GM21825 (cell line): ENCODE measurements around the gene RNF151.

ENCODE experiments used
- ATAC-seq: cut with Tn5 transposase; IDR thresholded peaks from one replicate; pipeline ENCODE4 v1.9.1; 2021; ENCODE audit warnings: mild to moderate bottlenecking, moderate library complexity; ENCODE audit not compliant: unreplicated experiment

Gene RNF151

GRCh38 chr16:1991135-1991551 lies 24.5 kb downstream of the RNF151 start:
- ATAC-seq = peak; percentile 27

- no peak for ATAC-seq
Observed at GRCh38 chr16:1991588-1991947, 24.9 kb downstream of the RNF151 start.

GRCh38 chr16:1991948-1992703 lies 25.5 kb downstream of the RNF151 start:
- peak; percentile 40 for ATAC-seq

- ATAC-seq = no peak
Observed at GRCh38 chr16:1992704-1993317, 26.2 kb downstream of the RNF151 start.

GRCh38 chr16:1993731-1994131 lies 27.1 kb downstream of the RNF151 start:
- no peak for ATAC-seq

GRCh38 chr16:1997494-1998359 lies 31.1 kb downstream of the RNF151 start:
- ATAC-seq = no peak

GRCh38 chr16:1998360-1998835 lies 31.7 kb downstream of the RNF151 start:
- ATAC-seq = no peak

GRCh38 chr16:1998852-1999801 lies 32.5 kb downstream of the RNF151 start:
- no peak for ATAC-seq

- ATAC-seq = no peak
Observed at GRCh38 chr16:1999866-2000514, 33.3 kb downstream of the RNF151 start.

GRCh38 chr16:2001035-2001434 lies 34.4 kb downstream of the RNF151 start:
- no peak for ATAC-seq

GRCh38 chr16:2001456-2002355 lies 35.0 kb downstream of the RNF151 start:
- ATAC-seq = no peak

- ATAC-seq = no peak
Observed at GRCh38 chr16:2002406-2003230, 36.0 kb downstream of the RNF151 start.

GRCh38 chr16:2003231-2003826 lies 36.7 kb downstream of the RNF151 start:
- ATAC-seq = no peak

GRCh38 chr16:2003827-2004641 lies 37.4 kb downstream of the RNF151 start:
- peak; percentile 60 for ATAC-seq

GRCh38 chr16:2004795-2005517 lies 38.3 kb downstream of the RNF151 start:
- ATAC-seq = no peak

GRCh38 chr16:2005646-2006045 lies 39.0 kb downstream of the RNF151 start:
- no peak for ATAC-seq
